Measurements from ENCODE around the gene PML. TPM values are rescaled to one million over a fixed set of nuclear protein-coding genes. Genes with fewer than 3 reads are reported as not detected.

The PML gene
- polyA plus RNA-seq, 1 of the 3 experiments (the other 2 are of a cell fraction) = 18.4 TPM

GRCh38 chr15:73965094-73965757 is 29.3 kb upstream of the PML start:
- H3K27ac ChIP-seq (ENCODE audit: low read depth in 2 of 2, low read length in 1 of 2) = peak overlapping the region in 1 of 2 experiments; percentile 64; a peak in 2 of 4 replicates
- no peaks in the 10 kb centered on the region for H4K20me1 ChIP-seq (ENCODE audit: insufficient read depth)
- H3K9me3 ChIP-seq = no peaks in the 10 kb centered on the region
- POLR2A ChIA-PET = no interaction called here
- H3K4me2 ChIP-seq = peak overlapping the region; percentile 48; the same call in 1 of the 2 replicates
- CTCF ChIA-PET = interaction anchor here (0.6 to 14.9 kb wide), 20 partner anchors 10 to 357 kb away, joined by 3 to 280 read pairs (median 6); partner anchors contain the start of genes CD276, PML, STOML1 and TBC1D21
- TF ChIP-seq GATA2 (CRISPR knock-in tag; IDR thresholded peaks at IDR 0.05) (no peak), IRF3 (IDR thresholded peaks at IDR 0.05; ENCODE audit: low read depth, low read length) (no peak), MXI1 (IDR thresholded peaks at IDR 0.05; ENCODE audit: low read depth, low read length) (no peak), ZBTB33 (IDR thresholded peaks at IDR 0.05; ENCODE audit: borderline replicate concordance, low read depth) (no peak)
- WGBS (ENCODE audit: low lambda C conversion rate) = 85% methylated on average over 7 of the region's 13 CpGs
- no peak for DNase-seq
- H3K79me2 ChIP-seq (ENCODE audit: insufficient read depth) = no peaks in the 10 kb centered on the region
- no peak overlapping the region for H3K9ac ChIP-seq
- H3K27me3 ChIP-seq (ENCODE audit: insufficient read depth) = no peaks in the 10 kb centered on the region
- H3K4me1 ChIP-seq (ENCODE audit: control insufficient read depth in 1 of 2, insufficient read depth in 2 of 2, low read depth in 1 of 2, low read length in 1 of 2) = peaks cover 6 to 28% of the 10 kb centered on the region in 2 experiments; a peak in 3 of 4 replicates
- no peaks in the 10 kb centered on the region for H3K9me2 ChIP-seq
- no peak overlapping the region; a peak in 1 of 4 replicates for H3K4me3 ChIP-seq (ENCODE audit: low read depth in 2 of 2, low read length in 1 of 2)
- H3F3A ChIP-seq (replicated peaks; ENCODE audit: insufficient read depth) = peaks cover 33% of the 10 kb centered on the region
- H3K36me3 ChIP-seq (replicated peaks in 1 of 2; ENCODE audit: control insufficient read depth in 1 of 2, insufficient read depth in 2 of 2, low read length in 1 of 2) = no peaks in the 10 kb centered on the region
- 0 out of 2 replicates have a peak overlapping the region, but pooled peaks have one; percentile 29 for H2AFZ ChIP-seq (ENCODE audit: low read depth)

- peaks cover 34% of the 10 kb centered on the region for H3F3A ChIP-seq (replicated peaks; ENCODE audit: insufficient read depth)
- TF ChIP-seq TCF12 (IDR thresholded peaks at IDR 0.05) = peak; percentile 5; the same call in 1 of the 2 replicates
- peak; percentile 65; the same call in 1 of the 2 replicates for TF ChIP-seq MAX (IDR thresholded peaks at IDR 0.05; ENCODE audit: low read depth)
- TF ChIP-seq FOSL2 (IDR thresholded peaks at IDR 0.05; ENCODE audit: borderline replicate concordance, low read depth) = no peak
- no peak overlapping the region for H3K4me3 ChIP-seq (ENCODE audit: low read depth in 2 of 2, low read length in 1 of 2)
- CTCF ChIA-PET = interaction anchor here (0.6 to 14.9 kb wide), 20 partner anchors 11 to 570 kb away, joined by 3 to 280 read pairs (median 4); partner anchors contain the start of genes CD276, PML, STOML1 and TBC1D21
- H3K36me3 ChIP-seq (replicated peaks in 1 of 2; ENCODE audit: control insufficient read depth in 1 of 2, insufficient read depth in 2 of 2, low read length in 1 of 2) = no peaks in the 10 kb centered on the region
- peak overlapping the region; percentile 29; the same call in 1 of the 2 replicates for H2AFZ ChIP-seq (ENCODE audit: low read depth)
- peak overlapping the region; percentile 29; the same call in 1 of the 2 replicates for H3K9ac ChIP-seq
- H3K4me2 ChIP-seq = peak overlapping the region; percentile 48; the same call in 1 of the 2 replicates
- H3K27ac ChIP-seq (ENCODE audit: low read depth in 2 of 2, low read length in 1 of 2) = peak overlapping the region in 1 of 2 experiments; percentile 64; a peak in 2 of 4 replicates
- H3K9me3 ChIP-seq = no peaks in the 10 kb centered on the region
- WGBS (ENCODE audit: low lambda C conversion rate) = 55% methylated on average over 2 of the region's 2 CpGs
- H3K9me2 ChIP-seq = no peaks in the 10 kb centered on the region
- DNase-seq = no peak
- H3K4me1 ChIP-seq (ENCODE audit: control insufficient read depth in 1 of 2, insufficient read depth in 2 of 2, low read depth in 1 of 2, low read length in 1 of 2) = peaks cover 6 to 28% of the 10 kb centered on the region in 2 experiments; a peak in 3 of 4 replicates
- H3K27me3 ChIP-seq (ENCODE audit: insufficient read depth) = no peaks in the 10 kb centered on the region
- H3K79me2 ChIP-seq (ENCODE audit: insufficient read depth) = no peaks in the 10 kb centered on the region
- POLR2A ChIA-PET = no interaction called here
- H4K20me1 ChIP-seq (ENCODE audit: insufficient read depth) = no peaks in the 10 kb centered on the region
Measured at GRCh38 chr15:73965758-73966113, 28.8 kb upstream of the PML start.
